Activated CD4-positive, alpha-beta T cell treated with anti-CD3 and anti-CD28 coated beads, Interleukin-2, amount 10 ng/mL, durations not matched to agents 7 days and 5 days (primary cell): Measurements from ENCODE around the gene SDHAF2. TPM values are rescaled to one million over a fixed set of nuclear protein-coding genes. Genes with fewer than 3 reads are reported as not detected.
"Not testable (repeated sequence)": the region's sequence is repeated elsewhere in the genome, so short reads cannot be mapped to it uniquely, and the experiment has no call there.

Source experiments
- CTCF ChIA-PET: fragments of 350-600 bp; sonication (Branson Sonifier 250); formaldehyde crosslinking; loops from one replicate; lab custom pipeline; 2021; ENCODE audit warnings: antibody characterized with exemption; lab: Charles Lee
- POLR2A ChIA-PET: fragments of 350-600 bp; sonication (Branson Sonifier 250); formaldehyde crosslinking; loops from one replicate; lab custom pipeline; 2021; ENCODE audit warnings: antibody characterized with exemption; lab: Charles Lee
- DNase-seq: peaks from one replicate; pipeline ENCODE4 v3.0.0-alpha.2; 2020
- H3K27ac Mint-ChIP-seq: one replicate; pipeline ENCODE4 v1.8.0; 2021; ENCODE audit warnings: mild to moderate bottlenecking, moderate library complexity, mixed read lengths
- H3K27me3 Mint-ChIP-seq: one replicate; pipeline ENCODE4 v1.8.0; 2021; ENCODE audit warnings: mixed read lengths
- H3K36me3 Mint-ChIP-seq: one replicate; pipeline ENCODE4 v1.8.0; 2021; ENCODE audit warnings: low read depth, mixed read lengths
- H3K4me1 Mint-ChIP-seq: one replicate; pipeline ENCODE4 v1.8.0; 2021; ENCODE audit warnings: mixed read lengths
- H3K4me3 Mint-ChIP-seq: one replicate; pipeline ENCODE4 v1.8.0; 2021; ENCODE audit warnings: mild to moderate bottlenecking, moderate library complexity, mixed read lengths
- H3K9me3 Mint-ChIP-seq: one replicate; pipeline ENCODE4 v1.8.0; 2021; ENCODE audit warnings: mixed read lengths
- total RNA-seq, 2 experiments: library from RNA; stranded (reverse); gene quantifications; one replicate each; pipeline ENCODE4 v1.2.3, GENCODE V29; 2021

SDHAF2 gene
- total RNA-seq, 2 experiments from 2014 or later, result 42.4 to 48.3 TPM

DNA sequence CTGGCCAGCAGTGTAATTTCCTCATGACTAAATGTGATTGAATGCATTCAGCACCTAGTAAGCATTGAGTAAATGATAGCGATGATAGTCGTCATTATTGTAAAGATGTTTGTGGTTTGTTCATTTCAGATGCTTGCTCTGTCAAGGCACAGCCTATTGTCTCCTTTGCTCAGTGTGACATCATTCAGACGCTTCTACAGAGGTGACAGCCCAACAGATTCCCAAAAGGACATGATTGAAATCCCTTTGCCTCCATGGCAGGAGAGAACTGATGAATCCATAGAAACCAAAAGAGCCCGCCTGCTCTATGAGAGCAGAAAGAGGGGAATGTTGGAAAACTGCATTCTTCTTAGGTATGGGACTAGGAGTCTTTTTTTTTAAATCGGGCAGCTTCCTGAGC lies 7.6 kb downstream of the SDHAF2 start:
- H3K36me3 Mint-ChIP-seq, result peaks cover 48% of the 10 kb centered on the region
- H3K4me1 Mint-ChIP-seq, result peaks cover 27% of the 10 kb centered on the region
- H3K4me3 Mint-ChIP-seq, result no peak overlapping the region
- POLR2A ChIA-PET, result no interaction called here
- H3K27me3 Mint-ChIP-seq, result no peaks in the 10 kb centered on the region
- no peaks in the 10 kb centered on the region for H3K9me3 Mint-ChIP-seq
- DNase-seq, result no peak
- CTCF ChIA-PET, result interaction anchor here (1.2 kb wide), 1 partner anchor 10 kb away, joined by 3 read pairs; no protein-coding TSS in a partner anchor
- no peak overlapping the region for H3K27ac Mint-ChIP-seq

DNA sequence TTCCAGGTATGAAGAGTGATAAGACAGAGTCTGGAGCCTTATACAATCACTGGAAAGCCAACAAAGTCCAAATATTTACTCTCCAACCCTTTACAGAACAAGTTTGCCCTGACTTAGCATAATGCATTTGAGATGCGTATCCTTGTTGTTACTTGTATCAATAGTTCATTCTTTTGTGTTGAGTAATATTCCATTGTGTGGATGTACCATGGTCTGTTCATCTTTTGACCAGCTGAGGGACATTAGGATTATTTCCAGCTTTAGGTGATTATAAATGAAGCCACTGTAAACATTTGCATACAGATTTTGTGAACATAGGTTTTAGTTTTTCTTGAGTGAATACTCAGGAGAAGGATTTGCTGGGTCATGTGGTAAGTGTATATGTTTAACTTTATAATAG lies 9.7 kb downstream of the SDHAF2 start:
- ChIA-PET CTCF (interaction anchor here (1.3 kb wide), 1 partner anchor 103 kb away, joined by 4 read pairs; no protein-coding TSS in a partner anchor), POLR2A (no interaction called here)
- no peak overlapping the region for H3K27ac Mint-ChIP-seq

GRCh38 chr11:61442616-61443015 lies 12.7 kb downstream of the SDHAF2 start:
- ChIA-PET CTCF (no interaction called here), POLR2A (no interaction called here)
- H3K27ac Mint-ChIP-seq, result no peak overlapping the region
- no peaks in the 10 kb centered on the region for H3K9me3 Mint-ChIP-seq
- H3K4me3 Mint-ChIP-seq, result no peak overlapping the region
- no peak for DNase-seq
- H3K27me3 Mint-ChIP-seq, result no peaks in the 10 kb centered on the region
- H3K4me1 Mint-ChIP-seq, result peaks cover 17% of the 10 kb centered on the region
- H3K36me3 Mint-ChIP-seq, result peaks cover 52% of the 10 kb centered on the region

More for the DNA sequence above, 9.7 kb downstream of the SDHAF2 start:
- Mint-ChIP-seq H3K4me3 (no peak overlapping the region), H3K9me3 (no peaks in the 10 kb centered on the region), H3K36me3 (peaks cover 47% of the 10 kb centered on the region), H3K27me3 (no peaks in the 10 kb centered on the region), H3K4me1 (peaks cover 15% of the 10 kb centered on the region)
- DNase-seq, result no peak

GRCh38 chr11:61445516-61445915 lies 15.6 kb downstream of the SDHAF2 start:
- ChIA-PET CTCF (interaction anchor here (0.6 to 4.0 kb wide), 15 partner anchors 10 to 661 kb away, joined by 3 to 26 read pairs (median 6); partner anchors contain the start of genes CPSF7, LRRC10B and SDHAF2), POLR2A (no interaction called here)
- H3K4me3 Mint-ChIP-seq, result no peak overlapping the region
- no peaks in the 10 kb centered on the region for H3K9me3 Mint-ChIP-seq
- H3K27me3 Mint-ChIP-seq, result no peaks in the 10 kb centered on the region
- H3K27ac Mint-ChIP-seq, result no peak overlapping the region
- H3K4me1 Mint-ChIP-seq, result peaks cover 20% of the 10 kb centered on the region
- no peak for DNase-seq
- H3K36me3 Mint-ChIP-seq, result peaks cover 48% of the 10 kb centered on the region

- POLR2A ChIA-PET, result no interaction called here
- Mint-ChIP-seq H3K36me3 (peaks cover 52% of the 10 kb centered on the region), H3K27ac (no peak overlapping the region), H3K4me1 (peaks cover 20% of the 10 kb centered on the region), H3K9me3 (no peaks in the 10 kb centered on the region), H3K4me3 (no peak overlapping the region), H3K27me3 (no peaks in the 10 kb centered on the region)
- peak; percentile 87 for DNase-seq
- CTCF ChIA-PET, result interaction anchor here (0.8 to 4.0 kb wide), 16 partner anchors 10 to 287 kb away, joined by 3 to 26 read pairs (median 5); partner anchors contain the start of genes CPSF7, LRRC10B and SDHAF2
These were observed 16.3 kb downstream of the SDHAF2 start for GRCh38 chr11:61446211-61446651.

DNA sequence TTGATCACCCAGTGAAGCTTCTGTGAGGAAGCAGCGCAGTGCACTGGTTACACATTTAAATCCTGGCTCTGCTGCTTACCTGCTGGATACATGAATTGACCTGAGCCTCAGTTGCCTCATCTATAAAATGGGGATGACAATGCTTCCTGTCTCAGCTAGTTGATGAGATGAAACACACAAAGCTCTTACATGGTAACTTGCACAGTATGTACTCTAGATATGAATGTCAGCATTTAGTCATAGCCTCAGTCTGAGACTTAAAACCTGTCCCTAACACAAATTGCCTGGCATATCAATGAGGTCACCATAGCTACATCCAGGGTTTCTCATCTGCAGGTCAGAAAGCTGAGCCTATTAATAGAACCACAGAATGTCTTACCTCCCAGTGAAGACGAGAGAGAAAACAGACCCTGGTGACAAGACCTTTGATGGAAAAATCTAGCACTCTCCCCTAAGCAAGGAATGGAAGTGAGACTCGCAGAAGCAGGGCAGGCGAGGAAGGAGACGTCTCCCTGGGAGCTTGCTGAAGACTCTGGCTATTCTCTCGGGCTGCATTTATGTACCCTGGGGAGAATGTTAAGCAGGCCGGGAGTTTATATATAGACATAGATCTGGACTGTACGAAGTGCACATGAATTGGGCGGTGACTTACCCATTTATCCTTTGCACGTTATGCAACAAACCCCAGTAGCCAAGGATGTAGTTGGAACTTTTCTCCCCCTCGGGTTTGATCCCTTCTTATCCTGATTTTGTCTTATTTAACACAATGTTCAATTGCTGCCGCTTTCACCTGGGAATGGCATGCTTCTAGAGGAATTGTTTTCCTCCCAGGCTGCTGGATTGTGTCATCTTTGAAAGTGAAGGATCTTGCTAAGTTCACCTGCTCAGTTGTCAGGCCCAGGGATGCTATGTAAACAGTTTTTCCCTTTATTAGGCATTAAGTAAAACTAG lies 18.0 kb downstream of the SDHAF2 start:
- Mint-ChIP-seq H3K36me3 (peaks cover 52% of the 10 kb centered on the region), H3K9me3 (no peaks in the 10 kb centered on the region), H3K27ac (no peak overlapping the region), H3K27me3 (no peaks in the 10 kb centered on the region), H3K4me3 (no peak overlapping the region), H3K4me1 (peaks cover 20% of the 10 kb centered on the region)
- POLR2A ChIA-PET, result no interaction called here
- no peak for DNase-seq
- CTCF ChIA-PET, result interaction anchor here (0.6 to 4.0 kb wide), 7 partner anchors 9 to 220 kb away, joined by 3 to 23 read pairs (median 15); partner anchors contain the start of gene LRRC10B

- Mint-ChIP-seq H3K4me3 (no peak overlapping the region), H3K27ac (no peak overlapping the region), H3K36me3 (peaks cover 47% of the 10 kb centered on the region), H3K27me3 (no peaks in the 10 kb centered on the region), H3K9me3 (no peaks in the 10 kb centered on the region), H3K4me1 (peaks cover 20% of the 10 kb centered on the region)
- no peak for DNase-seq
- POLR2A ChIA-PET, result no interaction called here
- CTCF ChIA-PET, result interaction anchor here (0.7 to 4.0 kb wide), 7 partner anchors 8 to 219 kb away, joined by 3 to 23 read pairs (median 7); partner anchors contain the start of gene LRRC10B
These were observed 18.6 kb downstream of the SDHAF2 start for GRCh38 chr11:61448552-61448927.

DNA sequence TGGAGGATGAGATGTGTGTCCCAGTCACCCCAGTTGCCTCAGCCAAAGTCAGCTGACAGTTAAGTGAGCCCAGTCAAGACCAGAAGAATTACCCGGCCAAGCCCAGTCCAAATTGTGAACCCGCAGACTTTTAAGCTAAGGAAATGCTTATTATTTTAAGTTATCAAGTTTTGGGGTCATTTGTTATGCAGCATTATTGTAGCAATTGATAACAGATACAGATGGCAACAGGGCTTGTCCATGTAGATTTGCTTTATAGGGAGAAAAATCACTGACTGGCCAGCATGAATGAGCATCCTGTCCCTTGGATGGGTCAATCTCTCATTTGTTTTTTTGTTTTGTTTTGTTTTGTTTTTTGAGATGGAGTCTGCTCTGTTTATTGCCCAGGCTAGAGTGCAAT lies 22.9 kb downstream of the SDHAF2 start:
- Mint-ChIP-seq H3K27me3 (no peaks in the 10 kb centered on the region), H3K4me1 (peaks cover under 1% of the 10 kb centered on the region), H3K27ac (no peak overlapping the region), H3K36me3 (peaks cover 24% of the 10 kb centered on the region), H3K4me3 (no peak overlapping the region), H3K9me3 (no peaks in the 10 kb centered on the region)
- DNase-seq, result no peak
- ChIA-PET CTCF (interaction anchor here (1.8 kb wide), 1 partner anchor 17 kb away, joined by 10 read pairs; no protein-coding TSS in a partner anchor), POLR2A (no interaction called here)

GRCh38 chr11:61453695-61454094 lies 23.8 kb downstream of the SDHAF2 start:
- no peaks in the 10 kb centered on the region for H3K9me3 Mint-ChIP-seq
- no peak overlapping the region for H3K27ac Mint-ChIP-seq
- POLR2A ChIA-PET, result no interaction called here

GRCh38 chr11:61454520-61454919 lies 24.6 kb downstream of the SDHAF2 start:
- no peak for DNase-seq
- Mint-ChIP-seq H3K27ac (no peak overlapping the region), H3K4me1 (no peaks in the 10 kb centered on the region), H3K9me3 (no peaks in the 10 kb centered on the region), H3K27me3 (no peaks in the 10 kb centered on the region), H3K4me3 (no peak overlapping the region), H3K36me3 (peaks cover 15% of the 10 kb centered on the region)
- CTCF ChIA-PET, result no interaction called here
- POLR2A ChIA-PET, result no interaction called here

More at GRCh38 chr11:61453695-61454094, 23.8 kb downstream of the SDHAF2 start:
- peaks cover 18% of the 10 kb centered on the region for H3K36me3 Mint-ChIP-seq
- H3K27me3 Mint-ChIP-seq, result no peaks in the 10 kb centered on the region
- DNase-seq, result no peak
- H3K4me3 Mint-ChIP-seq, result no peak overlapping the region
- CTCF ChIA-PET, result no interaction called here
- no peaks in the 10 kb centered on the region for H3K4me1 Mint-ChIP-seq

DNA sequence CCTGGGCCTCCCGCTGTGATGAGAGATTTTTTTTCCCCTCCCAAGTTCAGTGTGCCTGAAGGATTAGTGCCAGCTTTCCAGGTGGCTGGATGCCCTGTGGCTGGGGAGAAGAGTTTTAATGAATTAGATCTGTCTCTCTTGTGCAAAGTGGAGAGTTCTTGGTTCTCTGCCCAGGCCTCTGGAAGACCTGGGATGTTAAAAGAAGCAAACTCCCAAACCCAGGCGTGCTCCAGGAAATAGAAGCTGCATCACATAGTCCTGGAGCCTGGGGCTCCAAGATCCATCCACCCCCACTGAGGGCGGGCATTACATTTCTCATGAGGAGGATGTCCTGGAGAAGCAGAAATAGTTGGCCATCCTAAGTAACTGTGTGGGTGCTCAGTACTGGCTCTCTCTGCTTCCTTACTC lies 30.6 kb downstream of the SDHAF2 start:
- no peaks in the 10 kb centered on the region for H3K4me1 Mint-ChIP-seq
- POLR2A ChIA-PET, result no interaction called here
- CTCF ChIA-PET, result interaction anchor here (0.6 to 0.7 kb wide), 3 partner anchors 9 to 173 kb away, joined by 3 to 4 read pairs (median 4); no protein-coding TSS in a partner anchor
- peaks cover 3% of the 10 kb centered on the region for H3K36me3 Mint-ChIP-seq
- no peak for DNase-seq
- no peak overlapping the region for H3K4me3 Mint-ChIP-seq
- no peaks in the 10 kb centered on the region for H3K9me3 Mint-ChIP-seq
- H3K27me3 Mint-ChIP-seq, result no peaks in the 10 kb centered on the region
- no peak overlapping the region for H3K27ac Mint-ChIP-seq

DNA sequence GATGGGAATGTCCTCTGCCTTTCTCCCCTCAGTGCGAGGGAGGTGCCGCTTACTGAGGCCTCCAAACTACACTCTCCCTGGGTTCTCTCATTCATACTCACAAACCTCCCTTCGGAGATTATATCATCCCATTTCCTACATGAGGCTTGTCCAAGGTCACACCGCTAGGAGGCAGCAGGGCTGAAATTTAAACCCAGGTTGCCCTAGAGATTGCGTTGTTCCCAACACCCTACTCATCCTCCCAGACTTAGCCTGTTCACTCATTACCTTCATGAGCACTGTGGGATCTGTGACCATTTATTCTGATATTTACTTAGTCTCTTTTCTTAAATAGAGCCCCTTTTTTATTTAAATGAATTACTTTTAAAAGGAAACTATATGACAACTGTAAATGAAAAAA lies 31.1 kb downstream of the SDHAF2 start:
- POLR2A ChIA-PET, result no interaction called here
- CTCF ChIA-PET, result no interaction called here
- Mint-ChIP-seq H3K27me3 (no peaks in the 10 kb centered on the region), H3K4me3 (no peak overlapping the region), H3K27ac (no peak overlapping the region), H3K4me1 (no peaks in the 10 kb centered on the region), H3K36me3 (peaks cover 3% of the 10 kb centered on the region), H3K9me3 (no peaks in the 10 kb centered on the region)
- DNase-seq, result no peak

DNA sequence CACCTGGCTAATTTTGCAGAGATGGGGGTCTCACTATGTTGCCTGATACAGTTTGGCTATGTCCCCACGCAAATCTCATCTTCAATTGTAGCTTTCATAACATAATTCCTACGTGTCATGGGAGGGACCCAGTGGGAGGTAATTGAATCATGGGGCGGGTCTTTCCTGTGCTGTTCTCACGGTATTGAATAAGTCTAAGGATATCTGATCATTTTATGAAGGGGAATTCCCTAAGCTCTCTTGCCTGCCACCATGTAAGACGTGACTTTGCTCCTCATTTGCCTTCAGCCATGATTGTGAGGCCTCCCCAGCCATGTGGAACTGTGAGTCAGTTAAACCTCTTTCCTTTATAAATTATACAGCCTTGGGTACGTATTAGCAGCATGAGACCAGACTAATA lies 37.7 kb downstream of the SDHAF2 start:
- H3K4me3 Mint-ChIP-seq, CTCF ChIA-PET, POLR2A ChIA-PET, H3K4me1 Mint-ChIP-seq, H3K36me3 Mint-ChIP-seq, DNase-seq, H3K27me3 Mint-ChIP-seq, H3K9me3 Mint-ChIP-seq, H3K27ac Mint-ChIP-seq: not testable (repeated sequence)
